Fibroblast of lung (primary cell): ENCODE results near the gene TRAF3. TPM values are rescaled to one million over a fixed set of nuclear protein-coding genes. Genes with fewer than 3 reads are reported as not detected.

ENCODE experiments used
- DNase-seq, 2 donors: peaks; one replicate each; pipeline versions ENCODE4 v3.0.0 to v3.0.0-alpha.2; 2010; ENCODE audit warnings: low read depth in 2 of 2
- H2AFZ ChIP-seq: 2 replicates; pipeline ENCODE4 v1.5.1; 2012; ENCODE audit warnings: low read length, control low read depth, inconsistent platforms
- H3K27ac ChIP-seq: 2 replicates; pipeline ENCODE4 v1.5.1; 2011; ENCODE audit warnings: low read length, control low read depth; ENCODE audit not compliant: insufficient read depth
- H3K27me3 ChIP-seq: 2 replicates; pipeline ENCODE4 v1.5.1; 2011; ENCODE audit warnings: mild to moderate bottlenecking, low read length; ENCODE audit not compliant: control insufficient read depth, insufficient read depth
- H3K36me3 ChIP-seq: 2 replicates; pipeline ENCODE4 v1.5.1; 2011; ENCODE audit warnings: low read length; ENCODE audit not compliant: control insufficient read depth, insufficient read depth
- H3K4me1 ChIP-seq: 2 replicates; pipeline ENCODE4 v1.5.1; 2011; ENCODE audit warnings: low read length; ENCODE audit not compliant: control insufficient read depth, insufficient read depth; ENCODE audit errors: extremely low read depth
- H3K4me2 ChIP-seq: 2 replicates; pipeline ENCODE4 v1.5.1; 2011; ENCODE audit warnings: low read length, control low read depth; ENCODE audit not compliant: insufficient read depth; ENCODE audit errors: extremely low read depth
- H3K4me3 ChIP-seq, 4 experiments: fragments of 200-600 bp in 1 of 4; sonication (generic) in 1 of 4; replicated peaks in 1 of 4; 2 replicates each; pipeline ENCODE4 v1.5.1; 2011 to 2016; ENCODE audit warnings: low read length in 4 of 4, low read depth in 3 of 4, mild to moderate bottlenecking in 3 of 4, control low read depth in 2 of 4, inconsistent platforms in 1 of 4, mixed read lengths in 1 of 4; ENCODE audit not compliant: insufficient read depth in 1 of 4; ENCODE audit errors: control extremely low read depth in 1 of 4
- H3K79me2 ChIP-seq: 2 replicates; pipeline ENCODE4 v1.5.1; 2012; ENCODE audit warnings: mild to moderate bottlenecking, low read length, inconsistent platforms; ENCODE audit not compliant: control insufficient read depth, insufficient read depth
- H3K9ac ChIP-seq: 2 replicates; pipeline ENCODE4 v1.5.1; 2011; ENCODE audit warnings: mild to moderate bottlenecking, low read length, control low read depth; ENCODE audit not compliant: insufficient read depth
- H3K9me3 ChIP-seq: 2 replicates; pipeline ENCODE4 v1.5.1; 2012; ENCODE audit warnings: low read depth, low read length; ENCODE audit not compliant: control insufficient read depth, insufficient read depth
- H4K20me1 ChIP-seq: 2 replicates; pipeline ENCODE4 v1.5.1; 2011; ENCODE audit warnings: low read length; ENCODE audit not compliant: control insufficient read depth, insufficient read depth; ENCODE audit errors: extremely low read depth
- CTCF ChIP-seq, 2 donors: IDR thresholded peaks in 1 of 2; conservative IDR thresholded peaks in 1 of 2; 1 replicate in 1 of 2; 2 replicates in 1 of 2; pipeline ENCODE4 v1.5.1; 2011 to 2012; ENCODE audit warnings: low read length in 2 of 2, control low read depth in 1 of 2, inconsistent platforms in 1 of 2, low read depth in 1 of 2, mild to moderate bottlenecking in 1 of 2
- EZH2 ChIP-seq: IDR thresholded peaks from 2 replicates; pipeline ENCODE4 v1.5.1; 2012; ENCODE audit warnings: low read length, control low read depth, mild to moderate bottlenecking; ENCODE audit errors: missing control alignments
- polyA plus RNA-seq, 2 donors: library from polyadenylated mRNA; depleted of rRNA in 1 of 2; stranded (reverse) in 1 of 2; unstranded in 1 of 2; fragments of >200 nt; gene quantifications; 2 replicates each; pipeline ENCODE4 v1.2.1, GENCODE V29; 2011 to 2012; ENCODE audit warnings: missing spikeins in 1 of 2
- total RNA-seq: library from RNA; depleted of rRNA; stranded (reverse); fragments of >200 nt; gene quantifications from 2 replicates; pipeline ENCODE4 v1.2.1, GENCODE V29; 2014

Gene TRAF3
- total and polyA plus RNA-seq, 2 donors (not counting 1 experiment from before 2014, with no cell fraction given) = 12.1 to 14.4 TPM

GRCh38 chr14:102768223-102769048 is 8.8 kb upstream of the TRAF3 start:
- H3K27ac ChIP-seq = no peak overlapping the region
- no peak overlapping the region for H3K4me3 ChIP-seq
- H3K9ac ChIP-seq = no peak overlapping the region
- H3K36me3 ChIP-seq = no peaks in the 10 kb centered on the region
- DNase-seq = no peak
- H3K9me3 ChIP-seq = no peaks in the 10 kb centered on the region
- H3K79me2 ChIP-seq = no peaks in the 10 kb centered on the region
- H3K4me2 ChIP-seq = no peak overlapping the region
- no peaks in the 10 kb centered on the region for H3K27me3 ChIP-seq
- TF ChIP-seq EZH2 = no peak
- no peak for TF ChIP-seq CTCF (conservative IDR thresholded peaks at IDR 0.05 in 1 of 2, IDR thresholded peaks at IDR 0.05 in 1 of 2; ENCODE audit: low read depth in 1 of 2, low read length in 2 of 2)
- no peaks in the 10 kb centered on the region for H3K4me1 ChIP-seq
- no peaks in the 10 kb centered on the region for H4K20me1 ChIP-seq
- H2AFZ ChIP-seq = no peak overlapping the region

- H3K9ac ChIP-seq = no peak overlapping the region
- no peak for DNase-seq
These were observed 8.3 kb upstream of the TRAF3 start for GRCh38 chr14:102769049-102769327.

More at GRCh38 chr14:102769049-102769327, 8.3 kb upstream of the TRAF3 start:
- H3K4me1 ChIP-seq = no peaks in the 10 kb centered on the region
- H3K79me2 ChIP-seq = no peaks in the 10 kb centered on the region
- TF ChIP-seq EZH2 (no peak), CTCF (conservative IDR thresholded peaks at IDR 0.05 in 1 of 2, IDR thresholded peaks at IDR 0.05 in 1 of 2; ENCODE audit: low read depth in 1 of 2, low read length in 2 of 2) (no peak)
- no peaks in the 10 kb centered on the region for H3K36me3 ChIP-seq
- no peaks in the 10 kb centered on the region for H4K20me1 ChIP-seq
- H3K9me3 ChIP-seq = no peaks in the 10 kb centered on the region
- no peak overlapping the region for H3K4me2 ChIP-seq
- H3K27me3 ChIP-seq = no peaks in the 10 kb centered on the region
- H2AFZ ChIP-seq = no peak overlapping the region
- H3K4me3 ChIP-seq = no peak overlapping the region
- H3K27ac ChIP-seq = no peak overlapping the region
